Brain microvascular endothelial cell (primary cell): Measurements from ENCODE around the gene APLF.

Experiments
- DNase-seq: peaks from one replicate; pipeline ENCODE4 v3.0.0-alpha.2; 2020
- H3K27ac ChIP-seq: fragments of 250-450 bp; sonication (Bioruptor Pico); 2 replicates; pipeline ENCODE4 v1.5.1; 2020; ENCODE audit warnings: mild to moderate bottlenecking, moderate library complexity
- H3K27me3 ChIP-seq: fragments of 250-450 bp; sonication (Bioruptor Pico); replicated peaks from 2 replicates; pipeline ENCODE4 v1.5.1; 2020; ENCODE audit warnings: mild to moderate bottlenecking
- H3K36me3 ChIP-seq: fragments of 250-450 bp; sonication (Bioruptor Pico); replicated peaks from 2 replicates; pipeline ENCODE4 v1.5.1; 2020; ENCODE audit warnings: mild to moderate bottlenecking
- H3K4me3 ChIP-seq: 2 replicates; pipeline ENCODE4 v1.5.1; 2011; ENCODE audit warnings: low read depth, mild to moderate bottlenecking, control low read depth, low read length, moderate library complexity
- CTCF ChIP-seq: IDR thresholded peaks from 2 replicates; pipeline ENCODE4 v1.5.1; 2011; ENCODE audit warnings: low read depth, mild to moderate bottlenecking, moderate library complexity, low read length, control low read depth, inconsistent platforms; ENCODE audit errors: missing control alignments
- in situ Hi-C: cut with HindIII; loops from 2 replicates; pipeline ENCODE4 v1.10.0; 2017; ENCODE audit warnings: low sequenced_read_pairs, low pct_ligation_motif_present

APLF gene

GRCh38 chr2:68456198-68456597, 11.2 kb upstream of the APLF start:
- no peak overlapping the region for H3K4me3 ChIP-seq
- no peak for DNase-seq
- H3K27ac ChIP-seq = no peak overlapping the region
- no peak for TF ChIP-seq CTCF
- in situ Hi-C loops = no loop called here
- no peaks in the 10 kb centered on the region for H3K27me3 ChIP-seq
- no peaks in the 10 kb centered on the region for H3K36me3 ChIP-seq

- TF ChIP-seq CTCF = no peak
- DNase-seq = peak; percentile 67
- in situ Hi-C loops = no loop called here
- Histone ChIP-seq H3K4me3 (no peak overlapping the region), H3K27me3 (no peaks in the 10 kb centered on the region), H3K27ac (no peak overlapping the region), H3K36me3 (no peaks in the 10 kb centered on the region)
Measured at GRCh38 chr2:68458981-68459380, 8.4 kb upstream of the APLF start.

- Histone ChIP-seq H3K36me3 (no peaks in the 10 kb centered on the region), H3K27me3 (no peaks in the 10 kb centered on the region), H3K27ac (no peak overlapping the region), H3K4me3 (no peak overlapping the region)
- in situ Hi-C loops = no loop called here
- no peak for DNase-seq
- TF ChIP-seq CTCF = peak; percentile 63
Measured at GRCh38 chr2:68463287-68463877, 4.0 kb upstream of the APLF start.

GRCh38 chr2:68464651-68465050, 2.7 kb upstream of the APLF start:
- DNase-seq = no peak
- Histone ChIP-seq H3K27me3 (no peaks in the 10 kb centered on the region), H3K4me3 (no peak overlapping the region), H3K36me3 (no peaks in the 10 kb centered on the region), H3K27ac (no peak overlapping the region)
- TF ChIP-seq CTCF = no peak
- in situ Hi-C loops = no loop called here

GRCh38 chr2:68465081-68465916, 2.1 kb upstream of the APLF start:
- no peaks in the 10 kb centered on the region for H3K36me3 ChIP-seq
- in situ Hi-C loops = no loop called here
- no peak overlapping the region for H3K4me3 ChIP-seq
- no peak for TF ChIP-seq CTCF
- DNase-seq = no peak
- no peak overlapping the region for H3K27ac ChIP-seq
- H3K27me3 ChIP-seq = no peaks in the 10 kb centered on the region
